Retinal pigment epithelial cell (primary cell): ENCODE results near the gene SAPCD2.

Experiments used
- DNase-seq: peaks from one replicate; pipeline ENCODE4 v3.0.0-alpha.2; 2010; ENCODE audit warnings: low read depth
- H3K4me3 ChIP-seq: 2 replicates; pipeline ENCODE4 v1.5.1; 2011; ENCODE audit warnings: mild to moderate bottlenecking, low read length, control low read depth, moderate library complexity
- TF ChIP-seq, protein P1 (sequence below): conservative IDR thresholded peaks from 2 replicates; pipeline ENCODE4 v1.5.1; 2011; ENCODE audit warnings: low read depth, low read length, control low read depth, inconsistent platforms

The SAPCD2 gene

DNA sequence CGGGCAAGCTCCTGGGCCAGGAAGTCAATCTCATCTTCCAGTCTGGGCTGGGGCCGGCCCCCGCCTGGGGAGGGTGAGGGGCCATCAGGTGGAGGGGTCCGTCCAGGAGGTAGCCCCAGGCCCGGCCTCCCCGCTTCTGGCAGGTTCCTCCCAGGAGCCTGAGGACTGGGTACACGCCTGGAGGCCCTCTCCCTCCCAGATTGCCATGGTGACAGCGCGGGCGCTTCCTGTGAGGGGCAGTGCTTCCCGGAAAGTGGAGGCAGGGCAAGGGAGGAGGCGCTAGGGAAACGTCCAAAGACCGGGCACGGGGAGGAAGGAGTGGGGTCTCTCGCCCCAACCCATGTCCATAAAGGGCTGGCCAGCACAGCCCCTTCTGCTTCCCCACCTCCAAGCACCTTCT lies 29.2 kb downstream of the SAPCD2 start:
- TF ChIP-seq, protein P1, sequence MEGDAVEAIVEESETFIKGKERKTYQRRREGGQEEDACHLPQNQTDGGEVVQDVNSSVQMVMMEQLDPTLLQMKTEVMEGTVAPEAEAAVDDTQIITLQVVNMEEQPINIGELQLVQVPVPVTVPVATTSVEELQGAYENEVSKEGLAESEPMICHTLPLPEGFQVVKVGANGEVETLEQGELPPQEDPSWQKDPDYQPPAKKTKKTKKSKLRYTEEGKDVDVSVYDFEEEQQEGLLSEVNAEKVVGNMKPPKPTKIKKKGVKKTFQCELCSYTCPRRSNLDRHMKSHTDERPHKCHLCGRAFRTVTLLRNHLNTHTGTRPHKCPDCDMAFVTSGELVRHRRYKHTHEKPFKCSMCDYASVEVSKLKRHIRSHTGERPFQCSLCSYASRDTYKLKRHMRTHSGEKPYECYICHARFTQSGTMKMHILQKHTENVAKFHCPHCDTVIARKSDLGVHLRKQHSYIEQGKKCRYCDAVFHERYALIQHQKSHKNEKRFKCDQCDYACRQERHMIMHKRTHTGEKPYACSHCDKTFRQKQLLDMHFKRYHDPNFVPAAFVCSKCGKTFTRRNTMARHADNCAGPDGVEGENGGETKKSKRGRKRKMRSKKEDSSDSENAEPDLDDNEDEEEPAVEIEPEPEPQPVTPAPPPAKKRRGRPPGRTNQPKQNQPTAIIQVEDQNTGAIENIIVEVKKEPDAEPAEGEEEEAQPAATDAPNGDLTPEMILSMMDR: no peak
- DNase-seq: no peak
- no peak overlapping the region for H3K4me3 ChIP-seq

DNA sequence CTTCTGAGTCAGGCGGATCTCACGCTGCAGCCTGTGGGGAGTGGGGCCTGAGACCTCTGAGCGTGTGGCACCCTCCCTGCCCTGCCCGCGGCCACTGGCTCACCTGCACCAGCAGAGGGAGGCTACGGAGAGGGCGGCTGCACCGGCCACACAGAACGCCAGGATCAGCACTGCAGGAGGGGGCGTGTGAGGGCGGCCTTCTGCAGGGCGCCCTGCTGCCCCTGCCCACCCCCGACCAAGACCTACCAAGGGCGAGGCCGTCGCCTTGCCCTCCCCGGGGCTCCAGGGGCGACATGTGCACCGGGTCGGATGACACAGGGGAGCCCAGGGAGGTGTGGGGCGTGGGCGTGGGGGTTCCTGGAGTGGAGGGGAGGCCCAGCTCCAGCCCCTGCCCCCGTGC lies 29.8 kb downstream of the SAPCD2 start:
- TF ChIP-seq, protein P1: no peak
- H3K4me3 ChIP-seq: no peak overlapping the region
- DNase-seq: no peak

DNA sequence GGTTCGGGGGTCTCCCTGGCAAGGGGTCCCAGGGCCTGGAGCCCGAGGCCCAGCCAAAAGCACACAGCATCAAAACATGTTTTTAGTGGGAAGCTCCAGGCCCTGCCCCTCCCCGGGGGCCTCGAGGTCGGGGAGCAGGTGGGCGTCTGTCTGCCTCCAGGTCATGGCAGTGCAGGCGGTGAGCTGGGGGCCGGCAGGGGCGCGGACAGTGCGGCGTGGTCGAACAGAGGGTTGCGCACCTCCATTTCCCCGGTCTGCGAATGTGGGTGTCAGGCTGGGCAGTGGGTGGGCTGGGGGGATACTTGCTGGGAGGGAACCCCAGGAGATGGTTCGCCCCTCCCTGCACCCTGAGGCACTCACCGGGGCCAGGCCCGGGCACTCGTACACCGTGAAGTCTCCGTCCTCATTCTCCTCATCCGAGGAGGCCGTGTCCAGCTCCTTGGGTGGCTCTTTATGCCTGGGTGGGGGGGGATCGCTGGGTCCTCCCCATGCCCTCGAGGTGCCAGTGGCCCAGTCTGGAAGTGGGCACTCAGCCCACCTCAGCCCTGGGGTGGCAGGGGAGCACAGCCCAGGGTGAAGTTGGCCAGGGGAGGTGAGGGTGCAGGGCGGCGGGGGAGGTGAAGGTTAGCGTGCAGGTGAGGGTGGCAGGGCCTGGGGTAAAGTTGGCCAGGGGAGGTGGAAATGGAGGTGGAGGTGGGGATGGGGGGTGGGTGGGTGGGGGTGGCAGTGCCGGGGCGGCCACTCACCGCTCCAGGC lies 30.6 kb downstream of the SAPCD2 start:
- no peak for DNase-seq

DNA sequence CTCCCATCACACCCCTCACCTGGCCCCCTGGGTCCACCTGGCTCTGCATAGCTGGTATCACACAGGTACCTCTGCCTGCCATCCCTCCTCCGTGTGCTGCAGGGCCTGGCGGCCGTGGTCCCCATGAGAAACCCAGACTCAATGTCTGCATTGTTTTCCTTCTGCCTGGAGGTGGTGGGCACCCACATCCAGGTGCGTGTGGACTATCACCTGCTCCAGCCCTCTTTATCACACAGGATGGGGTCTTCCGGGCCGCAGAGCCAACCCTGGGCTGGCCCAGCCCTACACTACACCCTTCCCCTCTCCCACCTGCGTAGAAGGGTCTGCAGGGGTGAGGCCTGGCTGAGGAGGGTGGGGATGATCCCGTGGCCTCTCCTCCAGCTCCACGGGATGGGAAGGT lies 31.4 kb downstream of the SAPCD2 start:
- DNase-seq: no peak
- TF ChIP-seq, protein P1: no peak
- H3K4me3 ChIP-seq: no peak overlapping the region

More for the DNA sequence above, 30.6 kb downstream of the SAPCD2 start:
- H3K4me3 ChIP-seq: no peak overlapping the region
- TF ChIP-seq, protein P1: no peak

DNA sequence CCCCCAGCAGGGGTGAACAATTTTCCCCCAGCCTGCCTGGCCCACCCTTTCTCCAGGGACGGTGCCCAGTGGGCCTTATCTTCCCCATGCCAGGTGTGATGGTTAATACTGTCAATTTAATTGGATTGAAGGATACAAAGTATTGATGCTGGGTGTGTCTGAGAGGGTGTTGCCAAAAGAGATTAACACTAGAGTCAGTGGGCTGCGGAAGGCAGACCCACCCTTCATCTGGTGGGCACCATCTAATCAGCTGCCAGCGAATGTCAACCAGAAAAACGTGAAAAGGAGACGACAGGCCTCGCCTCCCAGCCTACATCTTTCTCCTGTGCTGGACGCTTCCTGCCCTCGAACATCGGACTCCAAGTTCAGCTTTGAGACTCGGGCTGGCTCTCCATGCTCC lies 32.9 kb downstream of the SAPCD2 start:
- no peak for DNase-seq
- H3K4me3 ChIP-seq: no peak overlapping the region
- TF ChIP-seq, protein P1: no peak

DNA sequence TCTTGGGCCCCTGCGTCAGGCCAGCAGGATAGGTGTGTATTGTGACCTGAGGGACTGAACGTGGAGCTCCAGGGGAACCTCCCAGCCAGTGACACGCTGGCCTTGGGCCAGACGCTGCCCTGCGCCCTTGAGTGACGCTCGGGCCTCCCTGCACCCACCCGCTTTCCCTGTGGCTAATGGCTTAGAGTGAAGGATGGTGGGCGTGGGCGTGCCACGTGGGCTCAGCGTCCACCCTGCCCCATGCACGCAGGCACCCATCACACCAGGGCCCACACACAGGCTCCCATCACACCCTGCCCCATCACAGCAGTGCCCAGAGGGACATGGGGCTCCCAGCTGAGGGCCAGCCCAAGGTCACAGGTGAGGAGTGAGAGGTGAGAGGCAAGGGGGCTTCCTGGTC lies 33.3 kb downstream of the SAPCD2 start:
- TF ChIP-seq, protein P1: no peak
- DNase-seq: no peak

DNA sequence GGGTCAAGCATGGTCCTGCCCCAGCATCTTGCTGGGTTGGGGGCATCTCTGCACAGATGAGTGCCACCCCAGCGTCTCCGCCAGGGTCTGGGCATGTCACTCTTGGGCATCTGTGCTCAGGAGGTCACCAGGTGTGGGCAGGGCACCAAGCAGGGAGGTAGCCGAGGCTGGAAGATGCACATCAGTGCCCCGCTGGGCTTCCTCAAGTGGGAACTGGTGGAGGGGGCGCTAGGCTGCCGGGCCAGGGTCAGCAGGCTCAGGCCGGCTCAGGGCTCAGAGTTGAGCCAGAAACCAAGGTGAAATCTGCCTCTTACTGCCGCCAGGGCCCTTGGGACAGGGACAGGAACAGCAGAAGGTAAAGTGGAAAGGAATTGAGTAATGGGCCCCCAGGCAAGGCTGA lies 34.4 kb downstream of the SAPCD2 start:
- no peak for DNase-seq

More for the DNA sequence above, 33.3 kb downstream of the SAPCD2 start:
- no peak overlapping the region for H3K4me3 ChIP-seq

More for the DNA sequence above, 34.4 kb downstream of the SAPCD2 start:
- H3K4me3 ChIP-seq: no peak overlapping the region
- TF ChIP-seq, protein P1: no peak
